ENCODE results near the gene KRTDAP. TPM values are rescaled to one million over a fixed set of nuclear protein-coding genes. Genes with fewer than 3 reads are reported as not detected.

Gene KRTDAP
- total RNA-seq, 1 donor from 2014 or later, result not detected

- peaks cover 93% of the 10 kb centered on the region for H3K27me3 ChIP-seq (ENCODE audit: low read depth)
- intact Hi-C loops (cut with micrococcal nuclease), result no loop called here
- H3K4me1 ChIP-seq, result peaks cover 17% of the 10 kb centered on the region
- no peak for TF ChIP-seq CTCF (IDR thresholded peaks at IDR 0.05; ENCODE audit: borderline replicate concordance)
- no peaks in the 10 kb centered on the region for H3K36me3 ChIP-seq
- H3K27ac ChIP-seq (replicated peaks), result no peak overlapping the region
- no peak overlapping the region for H3K4me3 ChIP-seq
- no peaks in the 10 kb centered on the region for H3K9me3 ChIP-seq (replicated peaks)
- DNase-seq, result no peak
Observed at GRCh38 chr19:35511337-35511736, 21.1 kb upstream of the KRTDAP start.

GRCh38 chr19:35510626-35510964 is 20.3 kb upstream of the KRTDAP start:
- peaks cover 93% of the 10 kb centered on the region for H3K27me3 ChIP-seq (ENCODE audit: low read depth)
- no peaks in the 10 kb centered on the region for H3K9me3 ChIP-seq (replicated peaks)
- intact Hi-C loops (cut with micrococcal nuclease), result no loop called here
- H3K4me3 ChIP-seq, result peak overlapping the region; percentile 59
- no peaks in the 10 kb centered on the region for H3K36me3 ChIP-seq
- no peak overlapping the region for H3K27ac ChIP-seq (replicated peaks)
- DNase-seq, result no peak
- peak; percentile 22 for TF ChIP-seq CTCF (IDR thresholded peaks at IDR 0.05; ENCODE audit: borderline replicate concordance)
- peaks cover 17% of the 10 kb centered on the region for H3K4me1 ChIP-seq

- no peaks in the 10 kb centered on the region for H3K9me3 ChIP-seq (replicated peaks)
- peaks cover 89% of the 10 kb centered on the region for H3K27me3 ChIP-seq (ENCODE audit: low read depth)
- no peak overlapping the region for H3K27ac ChIP-seq (replicated peaks)
- H3K4me1 ChIP-seq, result peaks cover 17% of the 10 kb centered on the region
- peak; percentile 95 for TF ChIP-seq CTCF (IDR thresholded peaks at IDR 0.05; ENCODE audit: borderline replicate concordance)
- H3K4me3 ChIP-seq, result peak overlapping the region; percentile 59
- DNase-seq, result peak; percentile 71
- H3K36me3 ChIP-seq, result no peaks in the 10 kb centered on the region
- intact Hi-C loops (cut with micrococcal nuclease), result no loop called here
Observed at GRCh38 chr19:35509861-35510625, 19.8 kb upstream of the KRTDAP start.

- peaks cover 14% of the 10 kb centered on the region for H3K4me1 ChIP-seq
- no peak overlapping the region for H3K27ac ChIP-seq (replicated peaks)
- peak overlapping the region; percentile 59 for H3K4me3 ChIP-seq
- TF ChIP-seq CTCF (IDR thresholded peaks at IDR 0.05; ENCODE audit: borderline replicate concordance), result no peak
- DNase-seq, result no peak
- peaks cover 80% of the 10 kb centered on the region for H3K27me3 ChIP-seq (ENCODE audit: low read depth)
- no peaks in the 10 kb centered on the region for H3K36me3 ChIP-seq
- H3K9me3 ChIP-seq (replicated peaks), result no peaks in the 10 kb centered on the region
- intact Hi-C loops (cut with micrococcal nuclease), result no loop called here
Observed at GRCh38 chr19:35509018-35509652, 18.9 kb upstream of the KRTDAP start.

GRCh38 chr19:35508129-35508528 is 17.9 kb upstream of the KRTDAP start:
- no peak overlapping the region for H3K4me3 ChIP-seq
- peaks cover 70% of the 10 kb centered on the region for H3K27me3 ChIP-seq (ENCODE audit: low read depth)
- no peak overlapping the region for H3K27ac ChIP-seq (replicated peaks)
- intact Hi-C loops (cut with micrococcal nuclease), result no loop called here
- H3K36me3 ChIP-seq, result no peaks in the 10 kb centered on the region
- DNase-seq, result no peak
- TF ChIP-seq CTCF (IDR thresholded peaks at IDR 0.05; ENCODE audit: borderline replicate concordance), result no peak
- H3K4me1 ChIP-seq, result peaks cover 14% of the 10 kb centered on the region
- H3K9me3 ChIP-seq (replicated peaks), result no peaks in the 10 kb centered on the region

Data from left ventricle myocardium inferior (tissue), 1 donor.